ENCODE results near the gene IGSF3. TPM values are rescaled to one million over a fixed set of nuclear protein-coding genes. Genes with fewer than 3 reads are reported as not detected.

Gene IGSF3
- total and polyA plus RNA-seq, 2 experiments from 2014 or later, result 29.0 to 130 TPM

DNA sequence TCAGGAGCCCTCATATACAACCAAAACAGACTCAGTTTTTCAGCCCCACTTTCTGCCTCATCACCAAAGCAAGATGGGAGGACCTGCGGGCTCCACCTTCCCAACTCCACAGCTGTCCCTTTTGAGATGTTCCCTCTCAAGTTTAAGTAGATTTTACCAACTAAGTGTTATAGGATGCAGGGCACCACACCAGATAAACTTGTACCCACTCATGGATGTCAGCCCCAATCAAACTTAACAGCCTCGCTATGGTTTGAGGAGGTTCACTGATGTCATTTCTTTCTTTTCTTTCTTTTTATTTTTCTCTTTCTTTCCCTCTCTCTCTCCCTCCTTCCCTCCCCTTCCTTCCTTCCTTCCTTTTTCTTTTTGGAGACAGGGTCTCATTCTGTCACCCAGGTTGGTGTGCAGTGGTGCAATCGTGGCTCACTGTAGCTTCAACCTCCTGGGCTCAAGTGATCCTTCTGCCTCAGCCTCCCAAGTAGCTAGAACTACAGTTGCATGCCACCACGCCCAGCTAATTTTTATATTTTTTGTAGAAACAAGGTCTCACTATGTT is 110.1 kb downstream of the IGSF3 start:
- TF ChIP-seq, protein P1, sequence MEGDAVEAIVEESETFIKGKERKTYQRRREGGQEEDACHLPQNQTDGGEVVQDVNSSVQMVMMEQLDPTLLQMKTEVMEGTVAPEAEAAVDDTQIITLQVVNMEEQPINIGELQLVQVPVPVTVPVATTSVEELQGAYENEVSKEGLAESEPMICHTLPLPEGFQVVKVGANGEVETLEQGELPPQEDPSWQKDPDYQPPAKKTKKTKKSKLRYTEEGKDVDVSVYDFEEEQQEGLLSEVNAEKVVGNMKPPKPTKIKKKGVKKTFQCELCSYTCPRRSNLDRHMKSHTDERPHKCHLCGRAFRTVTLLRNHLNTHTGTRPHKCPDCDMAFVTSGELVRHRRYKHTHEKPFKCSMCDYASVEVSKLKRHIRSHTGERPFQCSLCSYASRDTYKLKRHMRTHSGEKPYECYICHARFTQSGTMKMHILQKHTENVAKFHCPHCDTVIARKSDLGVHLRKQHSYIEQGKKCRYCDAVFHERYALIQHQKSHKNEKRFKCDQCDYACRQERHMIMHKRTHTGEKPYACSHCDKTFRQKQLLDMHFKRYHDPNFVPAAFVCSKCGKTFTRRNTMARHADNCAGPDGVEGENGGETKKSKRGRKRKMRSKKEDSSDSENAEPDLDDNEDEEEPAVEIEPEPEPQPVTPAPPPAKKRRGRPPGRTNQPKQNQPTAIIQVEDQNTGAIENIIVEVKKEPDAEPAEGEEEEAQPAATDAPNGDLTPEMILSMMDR (IDR thresholded peaks at IDR 0.05; ENCODE audit: low read depth, low read length), result no peak
- H3K4me3 ChIP-seq, result no peak overlapping the region
- no peak overlapping the region for H3K27ac ChIP-seq
- DNase-seq (ENCODE audit: low read depth in 1 of 2, low spot score in 1 of 2), result no peak
- peaks cover 3% of the 10 kb centered on the region for H3K4me1 ChIP-seq (ENCODE audit: low read depth)
- H3K27me3 ChIP-seq, result no peaks in the 10 kb centered on the region
- H3K36me3 ChIP-seq, result no peaks in the 10 kb centered on the region
- no peaks in the 10 kb centered on the region for H3K9me3 ChIP-seq (ENCODE audit: low read depth)

DNA sequence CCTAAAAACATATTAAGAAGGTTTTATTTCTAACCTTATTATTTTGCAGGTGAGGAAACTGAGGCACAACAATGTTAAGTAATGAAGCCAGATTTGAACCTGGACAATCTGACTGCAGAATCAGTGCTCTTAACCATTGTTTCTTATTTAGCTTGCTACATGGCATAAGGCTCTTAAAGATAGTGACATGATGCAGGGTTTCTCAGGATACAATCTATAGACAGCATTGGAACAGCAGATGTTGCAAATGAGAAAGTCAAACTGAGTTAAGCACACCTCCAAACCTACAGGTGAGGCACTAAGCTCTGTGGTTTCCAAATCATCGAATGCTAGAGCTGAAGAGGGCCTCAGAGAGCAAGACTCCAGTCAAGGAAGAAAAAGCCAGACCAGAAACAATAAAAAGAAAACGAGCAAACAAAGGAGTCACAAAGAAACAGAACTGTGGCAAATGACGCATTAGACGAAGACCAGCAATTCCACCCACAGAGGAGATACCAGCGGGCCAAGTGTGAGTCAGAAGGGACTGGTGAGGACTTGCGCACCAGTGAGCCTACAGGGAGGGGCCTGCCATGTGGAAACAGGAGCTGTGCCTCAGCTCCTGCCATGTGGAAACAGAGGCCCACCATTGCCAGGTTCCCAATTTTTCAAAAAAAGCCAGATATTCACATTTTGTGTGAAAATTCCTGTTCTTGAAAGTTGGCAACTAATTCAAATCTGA is 111.1 kb downstream of the IGSF3 start:
- no peak overlapping the region for H3K4me3 ChIP-seq
- H3K27me3 ChIP-seq, result no peaks in the 10 kb centered on the region
- H3K27ac ChIP-seq, result no peak overlapping the region
- no peaks in the 10 kb centered on the region for H3K9me3 ChIP-seq (ENCODE audit: low read depth)
- no peaks in the 10 kb centered on the region for H3K36me3 ChIP-seq
- DNase-seq (ENCODE audit: low read depth in 1 of 2, low spot score in 1 of 2), result peak in 1 of 2 donors; percentile 97
- peaks cover 3% of the 10 kb centered on the region for H3K4me1 ChIP-seq (ENCODE audit: low read depth)
- TF ChIP-seq, protein P1 (IDR thresholded peaks at IDR 0.05; ENCODE audit: low read depth, low read length), result no peak

- Histone ChIP-seq H3K27ac (no peak overlapping the region), H3K9me3 (ENCODE audit: low read depth) (no peaks in the 10 kb centered on the region), H3K4me1 (ENCODE audit: low read depth) (peaks cover 3% of the 10 kb centered on the region), H3K4me3 (no peak overlapping the region), H3K27me3 (no peaks in the 10 kb centered on the region), H3K36me3 (no peaks in the 10 kb centered on the region)
- DNase-seq (ENCODE audit: low read depth in 1 of 2, low spot score in 1 of 2), result no peak
- TF ChIP-seq, protein P1 (IDR thresholded peaks at IDR 0.05; ENCODE audit: low read depth, low read length), result no peak
Measured at GRCh38 chr1:116554924-116555323, 112.6 kb downstream of the IGSF3 start.

DNA sequence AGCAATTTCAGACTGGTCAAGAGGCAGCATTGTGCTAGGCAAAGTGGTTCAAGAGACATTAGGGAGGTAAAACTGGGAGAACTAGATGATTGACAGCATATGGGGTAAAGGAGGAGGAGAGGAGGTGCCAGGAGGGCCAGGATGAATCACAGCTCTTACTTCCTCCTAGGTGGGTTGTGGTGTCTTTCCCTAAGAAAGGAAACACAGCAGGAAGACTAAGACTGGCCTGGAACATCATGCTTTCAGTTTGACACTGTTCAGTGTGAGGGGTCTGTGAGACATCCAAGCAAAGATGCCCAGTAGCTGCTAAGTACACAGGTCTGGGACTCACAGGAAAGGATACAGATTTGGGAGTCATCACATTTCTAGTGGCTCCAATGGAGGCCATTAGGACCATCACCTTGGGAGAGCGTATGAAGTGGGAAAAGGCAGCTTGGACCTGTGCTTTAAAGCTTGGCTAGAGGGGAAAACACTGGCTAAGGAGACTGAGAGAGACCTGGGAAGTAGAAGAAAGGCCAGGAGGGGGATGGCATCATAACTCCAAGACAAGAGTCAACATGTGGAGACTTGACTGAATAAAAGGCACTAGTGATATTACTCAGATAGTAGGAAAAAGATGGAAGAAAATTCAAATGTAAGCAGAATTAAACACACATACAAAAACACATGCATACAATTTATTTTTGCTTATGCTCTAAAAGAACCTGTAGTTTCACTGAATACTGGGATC is 114.0 kb downstream of the IGSF3 start:
- Histone ChIP-seq H3K27ac (no peak overlapping the region), H3K4me1 (ENCODE audit: low read depth) (peaks cover 3% of the 10 kb centered on the region), H3K4me3 (no peak overlapping the region), H3K27me3 (no peaks in the 10 kb centered on the region), H3K9me3 (ENCODE audit: low read depth) (no peaks in the 10 kb centered on the region), H3K36me3 (no peaks in the 10 kb centered on the region)
- TF ChIP-seq, protein P1 (IDR thresholded peaks at IDR 0.05; ENCODE audit: low read depth, low read length), result no peak
- no peak for DNase-seq (ENCODE audit: low read depth in 1 of 2, low spot score in 1 of 2)

DNA sequence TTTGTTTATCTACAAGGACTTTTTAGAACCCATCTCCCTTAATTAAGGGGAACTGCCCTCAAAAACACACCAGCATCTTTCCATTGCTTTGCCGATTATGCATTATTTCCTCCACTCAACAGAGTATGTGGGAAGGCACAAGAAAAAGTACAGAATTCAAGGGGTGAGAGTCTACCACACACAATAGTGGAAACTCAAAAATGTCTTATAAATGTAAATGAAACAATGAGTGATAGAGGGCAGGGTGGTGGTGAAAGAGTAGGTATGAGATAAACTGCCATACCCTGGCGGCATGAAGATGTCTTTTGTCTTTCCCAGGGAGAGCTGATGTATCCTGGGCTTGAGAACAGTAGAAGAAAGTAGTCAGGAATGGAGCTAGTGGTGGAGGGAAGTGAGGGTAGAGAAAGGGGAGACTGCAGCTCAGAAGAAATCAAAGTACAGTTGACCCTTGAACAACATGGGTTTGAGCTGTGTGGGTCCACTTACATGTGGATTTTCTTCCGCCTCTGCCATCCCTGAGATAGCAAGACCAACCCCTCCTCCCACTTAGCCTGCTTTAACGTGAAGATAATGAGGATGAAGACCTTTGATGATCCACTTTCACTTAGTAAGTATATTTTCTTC is 121.1 kb downstream of the IGSF3 start:
- TF ChIP-seq, protein P1 (IDR thresholded peaks at IDR 0.05; ENCODE audit: low read depth, low read length), result no peak
- Histone ChIP-seq H3K27ac (no peak overlapping the region), H3K27me3 (no peaks in the 10 kb centered on the region), H3K4me1 (ENCODE audit: low read depth) (no peaks in the 10 kb centered on the region), H3K4me3 (no peak overlapping the region), H3K36me3 (no peaks in the 10 kb centered on the region), H3K9me3 (ENCODE audit: low read depth) (no peaks in the 10 kb centered on the region)
- no peak for DNase-seq (ENCODE audit: low read depth in 1 of 2, low spot score in 1 of 2)

Data from cardiac muscle cell (in vitro differentiated cells and primary cell).